Type B pancreatic cell (in vitro differentiated cells): Measurements from ENCODE around the gene DCAF12. TPM values are rescaled to one million over a fixed set of nuclear protein-coding genes. Genes with fewer than 3 reads are reported as not detected.

Experiments
- DNase-seq: peaks from one replicate; pipeline ENCODE4 v3.0.0; 2021; ENCODE audit warnings: mixed read lengths; ENCODE audit not compliant: unreplicated experiment; ENCODE audit errors: extremely low spot score
- H3K27ac Mint-ChIP-seq: 2 replicates; pipeline ENCODE4 v1.8.0; 2021; ENCODE audit warnings: mild to moderate bottlenecking, mixed read lengths
- H3K27me3 Mint-ChIP-seq: 2 replicates; pipeline ENCODE4 v1.8.0; 2021; ENCODE audit warnings: mixed read lengths
- H3K36me3 Mint-ChIP-seq: 2 replicates; pipeline ENCODE4 v1.8.0; 2021; ENCODE audit warnings: mixed read lengths
- H3K4me1 Mint-ChIP-seq: one replicate; pipeline ENCODE4 v1.8.0; 2021; ENCODE audit warnings: mixed read lengths; ENCODE audit not compliant: unreplicated experiment
- H3K4me3 Mint-ChIP-seq: 2 replicates; pipeline ENCODE4 v1.8.0; 2021; ENCODE audit warnings: mild to moderate bottlenecking, mixed read lengths
- H3K9me3 Mint-ChIP-seq: 2 replicates; pipeline ENCODE4 v1.8.0; 2021; ENCODE audit warnings: mixed read lengths
- long read RNA-seq: library from polyadenylated mRNA; unstranded; transcript quantifications from one replicate; pipeline ENCODE4 v2.0.0, GENCODE V29; 2020
- total RNA-seq: library from RNA; stranded (reverse); gene quantifications from 2 replicates; pipeline ENCODE4 v1.2.1, GENCODE V29; 2021; ENCODE audit warnings: low replicate concordance
- TF ChIP-seq, protein P1 (sequence below): fragments of 200-600 bp; sonication (generic); conservative IDR thresholded peaks from 2 replicates; pipeline ENCODE4 v1.5.0; 2021; ENCODE audit warnings: antibody characterized with exemption, mild to moderate bottlenecking

DCAF12 gene
- 42.4 and 45.3 TPM in 2 replicates for total RNA-seq
- long read RNA-seq, transcript DCAF12-201 (9 exons, 3,667 nt), result major isoform, 41 of 70 reads
- long read RNA-seq, partial matches to known transcripts, result 25 of 70 reads
- long read RNA-seq, other reads (novel, unspliced or antisense), result 4 of 70 reads

DNA sequence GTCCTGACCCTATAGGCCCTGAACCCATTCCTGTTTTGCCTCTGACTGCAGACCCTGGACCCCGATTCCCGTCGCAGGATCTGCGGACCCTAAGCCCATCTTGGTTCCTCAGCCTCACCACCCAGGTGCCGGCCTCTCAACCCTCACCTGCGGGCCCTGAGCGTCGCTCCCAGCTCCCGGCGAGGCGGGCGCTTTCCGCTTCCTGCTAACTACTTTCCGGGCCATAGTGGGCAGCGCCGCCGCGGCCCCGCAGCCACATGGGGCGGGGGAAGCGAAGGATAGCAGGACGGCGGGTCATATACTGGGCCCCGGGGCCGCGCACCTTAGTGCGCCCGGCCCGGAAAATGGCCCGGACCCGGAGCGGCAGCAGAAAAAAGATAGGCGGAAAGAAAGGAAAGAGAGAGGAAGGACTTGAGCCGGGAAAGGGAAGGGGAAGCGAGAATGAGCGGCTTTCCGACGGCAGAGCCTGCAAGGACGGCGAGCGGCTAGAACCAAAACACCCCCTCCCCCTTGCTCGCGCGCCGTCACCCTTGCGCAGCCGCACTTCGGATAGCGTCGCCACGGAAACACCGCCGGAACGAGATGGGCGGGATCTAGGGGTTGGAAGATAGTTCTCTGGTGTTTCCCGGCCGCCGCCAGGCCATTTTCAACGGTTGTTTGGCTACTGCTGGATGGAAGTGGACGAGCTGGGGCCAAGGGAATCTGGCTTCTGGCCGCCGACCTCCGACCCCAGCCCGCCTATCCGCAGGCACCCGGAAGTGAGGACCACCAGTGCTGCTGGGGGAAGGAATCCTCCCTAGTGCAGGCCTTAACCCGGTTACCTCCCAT is at the start of gene DCAF12:
Gene DCAF12 (minus strand): TSS at position 492 of the 828 bp plus-strand sequence. CDS start 267 bp downstream, at position 225.
- DNase-seq, result peak; percentile 92
- H3K27ac Mint-ChIP-seq, result peak within 1 kb of the TSS; percentile 98
- H3K4me3 Mint-ChIP-seq, result peak within 1 kb of the TSS; percentile 99
- H3K9me3 Mint-ChIP-seq, result no peaks in the 10 kb centered on the region
- H3K27me3 Mint-ChIP-seq, result no peaks in the 10 kb centered on the region
- H3K36me3 Mint-ChIP-seq, result peaks cover 25% of the 10 kb centered on the region
- H3K4me1 Mint-ChIP-seq, result peaks cover 27% of the 10 kb centered on the region
- TF ChIP-seq, protein P1, sequence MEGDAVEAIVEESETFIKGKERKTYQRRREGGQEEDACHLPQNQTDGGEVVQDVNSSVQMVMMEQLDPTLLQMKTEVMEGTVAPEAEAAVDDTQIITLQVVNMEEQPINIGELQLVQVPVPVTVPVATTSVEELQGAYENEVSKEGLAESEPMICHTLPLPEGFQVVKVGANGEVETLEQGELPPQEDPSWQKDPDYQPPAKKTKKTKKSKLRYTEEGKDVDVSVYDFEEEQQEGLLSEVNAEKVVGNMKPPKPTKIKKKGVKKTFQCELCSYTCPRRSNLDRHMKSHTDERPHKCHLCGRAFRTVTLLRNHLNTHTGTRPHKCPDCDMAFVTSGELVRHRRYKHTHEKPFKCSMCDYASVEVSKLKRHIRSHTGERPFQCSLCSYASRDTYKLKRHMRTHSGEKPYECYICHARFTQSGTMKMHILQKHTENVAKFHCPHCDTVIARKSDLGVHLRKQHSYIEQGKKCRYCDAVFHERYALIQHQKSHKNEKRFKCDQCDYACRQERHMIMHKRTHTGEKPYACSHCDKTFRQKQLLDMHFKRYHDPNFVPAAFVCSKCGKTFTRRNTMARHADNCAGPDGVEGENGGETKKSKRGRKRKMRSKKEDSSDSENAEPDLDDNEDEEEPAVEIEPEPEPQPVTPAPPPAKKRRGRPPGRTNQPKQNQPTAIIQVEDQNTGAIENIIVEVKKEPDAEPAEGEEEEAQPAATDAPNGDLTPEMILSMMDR, result peak; percentile 7

DNA sequence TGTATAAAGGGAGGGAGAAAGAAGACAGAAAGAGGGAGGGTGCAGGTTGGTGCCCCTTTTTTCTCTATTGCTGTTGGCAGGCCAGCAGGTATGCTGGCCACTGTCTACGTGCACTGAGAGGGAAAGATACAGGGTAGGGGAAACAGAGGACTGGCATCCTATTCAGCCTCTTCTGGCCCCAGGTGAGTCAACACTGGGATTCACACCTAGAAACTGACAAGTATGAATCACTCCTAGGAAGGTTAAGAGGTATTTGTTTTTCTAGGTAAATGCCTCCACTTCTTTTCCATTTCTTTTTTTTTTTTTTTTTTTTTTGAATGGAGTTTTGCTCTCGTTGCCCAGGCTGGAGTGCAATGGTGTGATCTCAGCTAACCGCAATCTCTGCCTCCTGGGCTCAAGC is 49.6 kb upstream of the DCAF12 start:
- H3K4me3 Mint-ChIP-seq, result peak overlapping the region; percentile 44

DNA sequence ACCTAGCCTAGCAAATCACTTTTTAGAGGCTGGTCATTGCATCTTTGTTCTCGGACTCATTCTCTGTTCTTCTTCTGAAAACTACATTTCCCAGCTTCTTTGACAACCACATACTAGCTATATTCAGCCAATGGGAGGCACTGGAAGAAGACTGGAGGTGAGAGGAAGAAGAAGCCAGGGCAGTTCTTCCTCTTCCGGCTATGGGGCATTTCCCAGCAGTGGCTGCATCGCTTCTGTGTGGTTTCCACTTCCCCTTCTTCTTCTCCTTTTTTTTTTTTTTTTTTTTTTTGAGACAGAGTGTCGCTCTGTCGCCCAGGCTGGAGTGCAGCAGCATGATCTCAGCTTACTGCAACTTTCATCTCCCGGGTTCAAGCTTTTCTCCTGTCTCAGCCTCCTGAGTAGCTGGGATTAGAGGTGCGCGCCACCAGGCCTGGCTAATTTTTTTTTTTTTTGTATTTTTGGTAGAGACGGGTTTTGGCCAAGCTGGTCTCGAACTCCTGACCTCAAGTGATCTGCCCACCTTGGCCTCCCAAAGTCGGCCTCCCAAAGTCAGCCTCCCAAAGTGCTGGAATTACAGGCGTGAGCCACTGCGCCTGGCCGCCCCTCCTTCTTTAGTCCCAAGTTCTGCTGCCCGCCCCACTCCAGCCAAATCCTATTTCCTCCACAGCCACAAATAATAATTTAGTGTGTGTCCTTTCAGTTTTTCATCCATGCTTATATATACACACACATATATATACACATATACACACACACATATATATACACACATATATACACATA is 45.4 kb upstream of the DCAF12 start:
- no peaks in the 10 kb centered on the region for H3K36me3 Mint-ChIP-seq
- DNase-seq, result no peak
- no peaks in the 10 kb centered on the region for H3K27me3 Mint-ChIP-seq
- H3K4me3 Mint-ChIP-seq, result no peak overlapping the region
- TF ChIP-seq, protein P1, result no peak
- H3K9me3 Mint-ChIP-seq, result no peaks in the 10 kb centered on the region
- H3K27ac Mint-ChIP-seq, result no peak overlapping the region
- H3K4me1 Mint-ChIP-seq, result peaks cover 4% of the 10 kb centered on the region

More for the DNA sequence above, 49.6 kb upstream of the DCAF12 start:
- TF ChIP-seq, protein P1, result no peak
- Mint-ChIP-seq H3K27ac (peak overlapping the region; percentile 63), H3K36me3 (peaks cover 10% of the 10 kb centered on the region), H3K9me3 (no peaks in the 10 kb centered on the region), H3K4me1 (peaks cover 10% of the 10 kb centered on the region), H3K27me3 (no peaks in the 10 kb centered on the region)
- no peak for DNase-seq

DNA sequence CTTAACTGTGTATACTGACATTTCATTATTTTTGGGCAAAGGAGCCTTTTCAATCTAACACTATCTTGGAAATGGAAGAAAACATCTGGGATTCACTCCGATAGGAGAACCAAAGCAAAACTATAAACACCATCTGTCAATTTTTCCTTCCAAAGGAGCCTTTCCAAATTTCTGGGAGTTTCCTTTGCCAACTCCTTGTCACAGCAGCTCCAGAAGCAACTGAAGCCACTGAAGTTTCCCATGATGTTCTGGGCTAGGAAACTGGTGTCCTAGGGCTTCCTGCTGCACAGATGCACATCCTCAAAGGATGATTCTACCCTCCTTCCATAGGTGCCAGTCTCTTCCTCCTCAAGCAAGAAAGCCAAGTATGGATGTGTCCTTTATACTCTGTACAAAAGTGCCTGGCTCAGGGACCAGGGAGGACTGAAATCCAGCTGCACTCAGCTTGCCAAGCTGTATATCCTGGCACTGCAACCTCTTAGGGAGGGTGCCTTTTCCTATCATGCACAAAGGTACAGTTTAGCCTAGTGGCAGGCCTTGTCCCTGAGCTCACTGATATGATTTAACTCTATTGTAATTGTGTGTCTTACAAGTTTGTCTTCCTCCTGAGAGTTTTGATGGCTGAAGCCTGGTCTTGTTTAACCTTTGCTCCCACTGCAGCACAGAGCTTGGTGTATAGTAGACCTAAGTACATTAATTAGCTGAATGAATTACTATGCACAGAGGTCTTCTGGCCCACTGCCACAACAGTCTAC is 43.9 kb upstream of the DCAF12 start:
- DNase-seq, result no peak
- Mint-ChIP-seq H3K4me3 (no peak overlapping the region), H3K36me3 (no peaks in the 10 kb centered on the region), H3K27me3 (no peaks in the 10 kb centered on the region), H3K4me1 (peaks cover 4% of the 10 kb centered on the region), H3K27ac (peak overlapping the region; percentile 69), H3K9me3 (no peaks in the 10 kb centered on the region)
- TF ChIP-seq, protein P1, result no peak

DNA sequence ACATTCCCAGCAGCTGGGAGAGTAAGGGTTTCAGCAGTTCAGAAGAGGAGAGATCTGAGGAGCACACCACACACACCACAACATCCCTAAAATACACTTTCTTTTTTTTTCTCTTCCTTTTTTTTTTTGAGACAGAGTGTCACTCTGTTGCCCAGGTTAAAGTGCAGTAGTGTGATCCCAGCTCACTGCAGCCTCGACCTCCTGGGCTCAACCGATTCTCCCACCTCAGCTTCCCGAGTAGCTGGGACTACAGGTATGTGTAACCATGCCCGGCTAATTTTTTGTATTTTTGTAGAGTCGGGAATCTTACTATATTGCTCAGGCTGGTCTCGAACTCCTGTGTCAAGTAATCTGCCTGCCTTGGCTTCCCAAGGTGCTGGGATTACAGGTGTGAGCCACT is 42.6 kb upstream of the DCAF12 start:
- Mint-ChIP-seq H3K4me3 (no peak overlapping the region), H3K4me1 (peaks cover 4% of the 10 kb centered on the region), H3K27ac (no peak overlapping the region), H3K9me3 (no peaks in the 10 kb centered on the region), H3K27me3 (no peaks in the 10 kb centered on the region), H3K36me3 (no peaks in the 10 kb centered on the region)
- TF ChIP-seq, protein P1, result no peak
- DNase-seq, result no peak
